ENCODE measurements around the gene SHROOM1. TPM values are rescaled to one million over a fixed set of nuclear protein-coding genes. Genes with fewer than 3 reads are reported as not detected.

The SHROOM1 gene
- total and polyA plus RNA-seq, 2 of the 8 experiments (the other 6 are each of a cell fraction or from before 2014, with no cell fraction given), result 3.9 to 5.2 TPM

- TF ChIP-seq CTCF (IDR thresholded peaks at IDR 0.05; ENCODE audit: control extremely low read depth in 1 of 3, insufficient read depth in 1 of 3, low read depth in 1 of 3, low read length in 3 of 3), result peak in 2 of 3 experiments; percentile 3 to 33; a peak in 1 of 4 replicates
- TF ChIP-seq RAD21 (IDR thresholded peaks at IDR 0.05 in 1 of 2, conservative IDR thresholded peaks at IDR 0.05 in 1 of 2; ENCODE audit: low read depth in 2 of 2, low read length in 2 of 2), result peak in 1 of 2 experiments; percentile 18; a peak in 2 of 4 replicates
- peak; percentile 58 for TF ChIP-seq RBBP5 (IDR thresholded peaks at IDR 0.05; ENCODE audit: borderline replicate concordance, low read depth, low read length)
- no peak for TF ChIP-seq SP2 (IDR thresholded peaks at IDR 0.05; ENCODE audit: low read length)
- TF ChIP-seq GABPA (IDR thresholded peaks at IDR 0.05; ENCODE audit: borderline replicate concordance, insufficient read depth, low read length), result 0 out of 2 replicates have a peak, but pooled peaks have one; percentile 66
- TF ChIP-seq EGR1 (IDR thresholded peaks at IDR 0.05; ENCODE audit: borderline replicate concordance, low read depth, low read length), result peak; percentile 28; the same call in 1 of the 2 replicates
- TF ChIP-seq CBX8 (IDR thresholded peaks at IDR 0.05; ENCODE audit: borderline replicate concordance, low read depth, low read length), result no peak
- TF ChIP-seq, protein P1, sequence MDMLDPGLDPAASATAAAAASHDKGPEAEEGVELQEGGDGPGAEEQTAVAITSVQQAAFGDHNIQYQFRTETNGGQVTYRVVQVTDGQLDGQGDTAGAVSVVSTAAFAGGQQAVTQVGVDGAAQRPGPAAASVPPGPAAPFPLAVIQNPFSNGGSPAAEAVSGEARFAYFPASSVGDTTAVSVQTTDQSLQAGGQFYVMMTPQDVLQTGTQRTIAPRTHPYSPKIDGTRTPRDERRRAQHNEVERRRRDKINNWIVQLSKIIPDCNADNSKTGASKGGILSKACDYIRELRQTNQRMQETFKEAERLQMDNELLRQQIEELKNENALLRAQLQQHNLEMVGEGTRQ (IDR thresholded peaks at IDR 0.05; ENCODE audit: low read length), result no peak
- no peak for TF ChIP-seq BCL11A (IDR thresholded peaks at IDR 0.05; ENCODE audit: low read depth in 2 of 2, low read length in 2 of 2)
- TF ChIP-seq KDM4A (IDR thresholded peaks at IDR 0.05; ENCODE audit: low read depth, low read length, severe bottlenecking), result peak; percentile 74
- TF ChIP-seq POLR2A (IDR thresholded peaks at IDR 0.05; ENCODE audit: control extremely low read depth in 1 of 2, low read depth in 2 of 2, low read length in 2 of 2), result peak in 1 of 2 experiments; percentile 75; a peak in 1 of 3 replicates
- TF ChIP-seq PHF8 (conservative IDR thresholded peaks at IDR 0.05; ENCODE audit: low read depth, low read length), result peak; percentile 44; the same call in 1 of the 2 replicates
- TF ChIP-seq YY1 (IDR thresholded peaks at IDR 0.05; ENCODE audit: low read depth, low read length), result peak; percentile 75; the same call in 1 of the 2 replicates
- peak; percentile 80 for TF ChIP-seq TAF7 (optimal IDR thresholded peaks at IDR 0.05; ENCODE audit: borderline replicate concordance, low read depth, low read length)
- peak; percentile 53 for TF ChIP-seq NRF1 (IDR thresholded peaks at IDR 0.05; ENCODE audit: low read depth, low read length)
- no peak for TF ChIP-seq CREB1 (IDR thresholded peaks at IDR 0.05)
- TF ChIP-seq, protein P2, sequence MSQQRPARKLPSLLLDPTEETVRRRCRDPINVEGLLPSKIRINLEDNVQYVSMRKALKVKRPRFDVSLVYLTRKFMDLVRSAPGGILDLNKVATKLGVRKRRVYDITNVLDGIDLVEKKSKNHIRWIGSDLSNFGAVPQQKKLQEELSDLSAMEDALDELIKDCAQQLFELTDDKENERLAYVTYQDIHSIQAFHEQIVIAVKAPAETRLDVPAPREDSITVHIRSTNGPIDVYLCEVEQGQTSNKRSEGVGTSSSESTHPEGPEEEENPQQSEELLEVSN (IDR thresholded peaks at IDR 0.05), result peak; percentile 95
- TF ChIP-seq TAF1 (IDR thresholded peaks at IDR 0.05; ENCODE audit: low read depth, low read length), result peak; percentile 81
Observed at GRCh38 chr5:132822650-132823480, 7.6 kb downstream of the SHROOM1 start (continued).

Data from H1 (cell line).